Astrocyte (in vitro differentiated cells and primary cell): ENCODE data around the gene NEURL1.

Experiments
- EZH2 ChIP-seq: IDR thresholded peaks from 2 replicates; pipeline ENCODE4 v1.6.1; 2012; ENCODE audit warnings: mild to moderate bottlenecking, low read length, inconsistent platforms; ENCODE audit not compliant: insufficient read depth
- TF ChIP-seq, protein P1 (sequence below): IDR thresholded peaks from 2 replicates; pipeline ENCODE4 v1.5.1; 2011; ENCODE audit warnings: low read depth, mild to moderate bottlenecking, inconsistent platforms, low read length, moderate library complexity; ENCODE audit not compliant: insufficient read depth

- TF ChIP-seq, protein P1, sequence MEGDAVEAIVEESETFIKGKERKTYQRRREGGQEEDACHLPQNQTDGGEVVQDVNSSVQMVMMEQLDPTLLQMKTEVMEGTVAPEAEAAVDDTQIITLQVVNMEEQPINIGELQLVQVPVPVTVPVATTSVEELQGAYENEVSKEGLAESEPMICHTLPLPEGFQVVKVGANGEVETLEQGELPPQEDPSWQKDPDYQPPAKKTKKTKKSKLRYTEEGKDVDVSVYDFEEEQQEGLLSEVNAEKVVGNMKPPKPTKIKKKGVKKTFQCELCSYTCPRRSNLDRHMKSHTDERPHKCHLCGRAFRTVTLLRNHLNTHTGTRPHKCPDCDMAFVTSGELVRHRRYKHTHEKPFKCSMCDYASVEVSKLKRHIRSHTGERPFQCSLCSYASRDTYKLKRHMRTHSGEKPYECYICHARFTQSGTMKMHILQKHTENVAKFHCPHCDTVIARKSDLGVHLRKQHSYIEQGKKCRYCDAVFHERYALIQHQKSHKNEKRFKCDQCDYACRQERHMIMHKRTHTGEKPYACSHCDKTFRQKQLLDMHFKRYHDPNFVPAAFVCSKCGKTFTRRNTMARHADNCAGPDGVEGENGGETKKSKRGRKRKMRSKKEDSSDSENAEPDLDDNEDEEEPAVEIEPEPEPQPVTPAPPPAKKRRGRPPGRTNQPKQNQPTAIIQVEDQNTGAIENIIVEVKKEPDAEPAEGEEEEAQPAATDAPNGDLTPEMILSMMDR: no peak
- TF ChIP-seq EZH2: no peak
Measured at GRCh38 chr10:103580011-103580410, 86.5 kb downstream of the NEURL1 start.
